Aorta (tissue), 5 donors: ENCODE measurements around the gene FER. TPM values are rescaled to one million over a fixed set of nuclear protein-coding genes. Genes with fewer than 3 reads are reported as not detected.
"Not testable (repeated sequence)": the region's sequence is repeated elsewhere in the genome, so short reads cannot be mapped to it uniquely, and the experiment has no call there.

Experiments used
- ATAC-seq: fragments of 200-7000 bp; cut with Tn5 transposase; one replicate; pipeline ENCODE4 v1.9.1; 2022; ENCODE audit warnings: moderate library complexity; ENCODE audit not compliant: low FRiP score
- DNase-seq, 2 donors: peaks; one replicate each; pipeline ENCODE4 v3.0.0-alpha.2; 2020
- H3K27ac ChIP-seq, 2 donors: one replicate each; pipeline ENCODE4 v1.5.1; 2013; ENCODE audit warnings: low read length in 2 of 2, mild to moderate bottlenecking in 2 of 2, moderate library complexity in 2 of 2, control low read depth in 1 of 2, inconsistent platforms in 1 of 2, low read depth in 1 of 2
- H3K27me3 ChIP-seq, 2 donors: one replicate each; pipeline ENCODE4 v1.6.1; 2013; ENCODE audit warnings: control low read depth in 1 of 2, low read length in 1 of 2, mild to moderate bottlenecking in 1 of 2, moderate library complexity in 1 of 2; ENCODE audit not compliant: insufficient read depth in 2 of 2, control insufficient read depth in 1 of 2
- H3K36me3 ChIP-seq, 2 donors: one replicate each; pipeline ENCODE4 v1.6.1; 2013; ENCODE audit warnings: control low read depth in 1 of 2, low read length in 1 of 2, mild to moderate bottlenecking in 1 of 2; ENCODE audit not compliant: insufficient read depth in 2 of 2, control insufficient read depth in 1 of 2
- H3K4me1 ChIP-seq, 2 donors: one replicate each; pipeline ENCODE4 v1.6.1; 2013; ENCODE audit warnings: low read length in 2 of 2, control low read depth in 1 of 2, mild to moderate bottlenecking in 1 of 2, moderate library complexity in 1 of 2; ENCODE audit not compliant: insufficient read depth in 2 of 2, control insufficient read depth in 1 of 2
- H3K4me3 ChIP-seq, 2 donors: one replicate each; pipeline ENCODE4 v1.5.1; 2013; ENCODE audit warnings: low read length in 2 of 2, control low read depth in 1 of 2, mild to moderate bottlenecking in 1 of 2
- H3K9me3 ChIP-seq: one replicate; pipeline ENCODE4 v1.6.1; 2013; ENCODE audit warnings: mild to moderate bottlenecking, low read length; ENCODE audit not compliant: control insufficient read depth
- WGBS, 2 donors: extraction: QIAGEN DNeasy Blood & Tissue Kit; methylation state at CpG; one replicate each; pipeline ENCODE4 v1.1.7; 2013; 5-methylcytosine and 5-hydroxymethylcytosine counted together
- intact Hi-C, 2 donors: fragments of 100-400 bp; cut with DNase I; formaldehyde crosslinking; loops; one replicate each; pipeline versions ENCODE4 v1.14.2 to v1.15.0; 2022
- polyA plus RNA-seq, 2 donors: library from polyadenylated mRNA; stranded (reverse); fragments of 200-250 nt; gene quantifications; one replicate each; pipeline ENCODE4 v1.2.3, GENCODE V29; 2013
- total RNA-seq, 2 donors: library from RNA; stranded (reverse); fragmentation: NEBNext Ultra II Directional; extraction: Animal tissue kit (Norgen Biotek cat#: 25700); gene quantifications; one replicate each; pipeline ENCODE4 v1.2.1, GENCODE V29; 2021
- donor health status: healthy with polysubstance abuse.
- donor health status: Bipolar disorder and iron deficiency.
- donor health status: DM: no; HTN: no; CAD: no.
- donor health status: DM: no; HTN: no; CAD: no.
- donor health status: DM: yes; HTN: yes; CAD: no.

The FER gene
- total and polyA plus RNA-seq, 4 donors = 5.1 to 54.6 (median 27.8) TPM

GRCh38 chr5:108822211-108822947, 74.7 kb downstream of the FER start:
- H3K4me1 ChIP-seq = peaks cover 0 to 4% of the 10 kb centered on the region in 2 donors
- DNase-seq (no peak), ATAC-seq (no peak)
- H3K9me3 ChIP-seq = no peaks in the 10 kb centered on the region
- intact Hi-C loops = no loop called here
- H3K27ac ChIP-seq = no peak overlapping the region
- H3K36me3 ChIP-seq = no peaks in the 10 kb centered on the region
- no peaks in the 10 kb centered on the region for H3K27me3 ChIP-seq
- 97 to 98% methylated on average over 7 of the region's 7 CpGs for WGBS, 2 donors
- H3K4me3 ChIP-seq = no peak overlapping the region

- no peaks in the 10 kb centered on the region for H3K36me3 ChIP-seq
- intact Hi-C loops = no loop called here
- H3K9me3 ChIP-seq = no peaks in the 10 kb centered on the region
- DNase-seq (no peak), ATAC-seq (no peak)
- no peaks in the 10 kb centered on the region for H3K27me3 ChIP-seq
- no peak overlapping the region for H3K4me3 ChIP-seq
- 96 to 100% methylated on average over 1 of the region's 1 CpG for WGBS, 2 donors
- H3K27ac ChIP-seq = no peak overlapping the region
- peaks cover 0 to 2% of the 10 kb centered on the region in 2 donors for H3K4me1 ChIP-seq
Measured at GRCh38 chr5:108827131-108827530, 79.4 kb downstream of the FER start.

- no peak overlapping the region for H3K4me3 ChIP-seq
- intact Hi-C loops = no loop called here
- DNase-seq = no peak
- no peaks in the 10 kb centered on the region for H3K27me3 ChIP-seq
- peaks cover 0 to 2% of the 10 kb centered on the region in 2 donors for H3K4me1 ChIP-seq
- H3K27ac ChIP-seq = no peak overlapping the region
- H3K36me3 ChIP-seq = no peaks in the 10 kb centered on the region
- no peaks in the 10 kb centered on the region for H3K9me3 ChIP-seq
- no peak for ATAC-seq
- 83 to 84% methylated on average over 3 of the region's 3 CpGs for WGBS, 2 donors
Measured at GRCh38 chr5:108830705-108831276, 83.1 kb downstream of the FER start.

- no peak for ATAC-seq
- intact Hi-C loops = no loop called here
- Histone ChIP-seq H3K27ac (no peak overlapping the region), H3K4me3 (no peak overlapping the region), H3K36me3 (no peaks in the 10 kb centered on the region), H3K9me3 (no peaks in the 10 kb centered on the region), H3K27me3 (no peaks in the 10 kb centered on the region), H3K4me1 (no peaks in the 10 kb centered on the region)
- 86 to 93% methylated on average over 2 of the region's 2 CpGs for WGBS, 2 donors
- no peak for DNase-seq
Measured at GRCh38 chr5:108836492-108836891, 88.8 kb downstream of the FER start.

- H3K4me3 ChIP-seq, ATAC-seq, DNase-seq, H3K9me3 ChIP-seq, H3K36me3 ChIP-seq, H3K4me1 ChIP-seq, H3K27ac ChIP-seq, intact Hi-C loops, H3K27me3 ChIP-seq: not testable (repeated sequence)
- 83 to 93% methylated on average over 3 of the region's 3 CpGs for WGBS, 2 donors
Measured at GRCh38 chr5:108842260-108842941, 94.7 kb downstream of the FER start.

- H3K27me3 ChIP-seq, H3K27ac ChIP-seq, H3K36me3 ChIP-seq, ATAC-seq, DNase-seq, H3K4me1 ChIP-seq, H3K4me3 ChIP-seq, H3K9me3 ChIP-seq, intact Hi-C loops: not testable (repeated sequence)
- 90 to 95% methylated on average over 4 of the region's 4 CpGs for WGBS, 2 donors
Measured at GRCh38 chr5:108851129-108851528, 103.4 kb downstream of the FER start.

GRCh38 chr5:108857905-108858304, 110.2 kb downstream of the FER start:
- intact Hi-C loops = no loop called here
- ATAC-seq (no peak), DNase-seq (no peak)
- no peaks in the 10 kb centered on the region for H3K27me3 ChIP-seq
- no peaks in the 10 kb centered on the region for H3K36me3 ChIP-seq
- H3K4me1 ChIP-seq = no peaks in the 10 kb centered on the region
- no peak overlapping the region for H3K4me3 ChIP-seq
- H3K9me3 ChIP-seq = no peaks in the 10 kb centered on the region
- no peak overlapping the region for H3K27ac ChIP-seq
- WGBS, 2 donors = 92 to 97% methylated on average over 1 of the region's 1 CpG

GRCh38 chr5:108858959-108859358, 111.3 kb downstream of the FER start:
- DNase-seq (no peak), ATAC-seq (no peak)
- no peak overlapping the region for H3K4me3 ChIP-seq
- no peaks in the 10 kb centered on the region for H3K4me1 ChIP-seq
- WGBS, 2 donors = 52 to 56% methylated on average over 2 of the region's 2 CpGs
- H3K27ac ChIP-seq = no peak overlapping the region
- H3K36me3 ChIP-seq = no peaks in the 10 kb centered on the region
- no peaks in the 10 kb centered on the region for H3K27me3 ChIP-seq
- H3K9me3 ChIP-seq = no peaks in the 10 kb centered on the region
- intact Hi-C loops = no loop called here

- Histone ChIP-seq H3K27me3 (no peaks in the 10 kb centered on the region), H3K9me3 (no peaks in the 10 kb centered on the region), H3K4me1 (no peaks in the 10 kb centered on the region), H3K36me3 (no peaks in the 10 kb centered on the region), H3K27ac (no peak overlapping the region), H3K4me3 (no peak overlapping the region)
- intact Hi-C loops = no loop called here
- DNase-seq (no peak), ATAC-seq (no peak)
Measured at GRCh38 chr5:108862211-108862610, 114.5 kb downstream of the FER start.
